Neural cell (in vitro differentiated cells): Measurements from ENCODE around the gene RPS6KA5. TPM values are rescaled to one million over a fixed set of nuclear protein-coding genes. Genes with fewer than 3 reads are reported as not detected.

Source experiments
- H2AFZ ChIP-seq: fragments of 200-600, 300-800 bp; sonication (generic), shearing (Covaris generic); 2 replicates; pipeline ENCODE4 v1.6.0; 2014; ENCODE audit warnings: low read depth, mild to moderate bottlenecking, antibody characterized with exemption, low read length, moderate library complexity
- H3F3A ChIP-seq: fragments of 200-600 bp; shearing (Covaris generic); 2 replicates; pipeline ENCODE4 v1.6.1; 2016; ENCODE audit warnings: mild to moderate bottlenecking, moderate library complexity, mixed read lengths, antibody characterized with exemption, low read length; ENCODE audit not compliant: insufficient read depth, poor library complexity, severe bottlenecking
- H3K27ac ChIP-seq: fragments of 200-600, 300-800 bp; sonication (generic), shearing (Covaris generic); 2 replicates; pipeline ENCODE4 v1.5.1; 2014; ENCODE audit warnings: mild to moderate bottlenecking, low read length, moderate library complexity
- H3K27me3 ChIP-seq: fragments of 300-800, 200-600 bp; sonication (generic), shearing (Covaris generic); 2 replicates; pipeline ENCODE4 v1.6.0; 2014; ENCODE audit warnings: mild to moderate bottlenecking, low read depth, low read length, moderate library complexity; ENCODE audit not compliant: insufficient read depth
- H3K36me3 ChIP-seq: fragments of 300-800, 200-600 bp; sonication (generic), shearing (Covaris generic); 2 replicates; pipeline ENCODE4 v1.5.1; 2014; ENCODE audit warnings: mild to moderate bottlenecking, antibody characterized with exemption, low read length, moderate library complexity; ENCODE audit not compliant: insufficient read depth
- H3K4me2 ChIP-seq: fragments of 300-800, 200-600 bp; sonication (generic), shearing (Covaris generic); 2 replicates; pipeline ENCODE4 v1.6.0; 2014; ENCODE audit warnings: mild to moderate bottlenecking, low read length
- H3K4me3 ChIP-seq: fragments of 300-800, 200-600 bp; sonication (generic), shearing (Covaris generic); 2 replicates; pipeline ENCODE4 v1.5.1; 2014; ENCODE audit warnings: mild to moderate bottlenecking, low read length, moderate library complexity
- H3K79me2 ChIP-seq: fragments of 200-600 bp; shearing (Covaris generic); replicated peaks from 2 replicates; pipeline ENCODE4 v1.6.0; 2014; ENCODE audit warnings: mild to moderate bottlenecking, low read length, moderate library complexity; ENCODE audit not compliant: insufficient read depth
- H3K9ac ChIP-seq: fragments of 300-800, 200-600 bp; sonication (generic), shearing (Covaris generic); 2 replicates; pipeline ENCODE4 v1.6.1; 2016; ENCODE audit warnings: mild to moderate bottlenecking, low read length, mixed read lengths
- H3K9me2 ChIP-seq: fragments of 200-600 bp; shearing (Covaris generic); 2 replicates; pipeline ENCODE4 v1.6.1; 2016; ENCODE audit warnings: mild to moderate bottlenecking, low read length, mixed read lengths; ENCODE audit not compliant: insufficient read depth
- H3K9me3 ChIP-seq: fragments of 200-600, 300-800 bp; sonication (generic), shearing (Covaris generic); 2 replicates; pipeline ENCODE4 v1.6.1; 2016; ENCODE audit warnings: mild to moderate bottlenecking, mixed run types, low read length, moderate library complexity, mixed read lengths
- H4K20me1 ChIP-seq: fragments of 200-600 bp; shearing (Covaris generic); 2 replicates; pipeline ENCODE4 v1.6.1; 2016; ENCODE audit warnings: mild to moderate bottlenecking, mixed run types; ENCODE audit not compliant: insufficient read depth
- CTCF ChIP-seq: fragments of 450-650 bp; IDR thresholded peaks from 2 replicates; pipeline ENCODE4 v1.5.1; 2014; ENCODE audit warnings: antibody characterized with exemption, mild to moderate bottlenecking, moderate library complexity; ENCODE audit not compliant: poor library complexity, severe bottlenecking
- EP300 ChIP-seq: fragments of 450-650 bp; conservative IDR thresholded peaks from 2 replicates; pipeline ENCODE4 v1.6.1; 2014; ENCODE audit warnings: antibody characterized with exemption, mild to moderate bottlenecking, moderate library complexity; ENCODE audit not compliant: poor library complexity, severe bottlenecking
- EZH2 ChIP-seq: fragments of 200-600, 300-800 bp; shearing (Covaris generic), sonication (generic); IDR thresholded peaks from 2 replicates; pipeline ENCODE4 v1.6.1; 2014; ENCODE audit warnings: antibody characterized with exemption, low read length, borderline replicate concordance, mild to moderate bottlenecking; ENCODE audit not compliant: insufficient read depth, poor library complexity, severe bottlenecking
- MXI1 ChIP-seq: fragments of 450-650 bp; conservative IDR thresholded peaks from 2 replicates; pipeline ENCODE4 v1.6.1; 2014; ENCODE audit warnings: antibody characterized with exemption, mild to moderate bottlenecking; ENCODE audit not compliant: poor library complexity, severe bottlenecking
- POLR2AphosphoS5 ChIP-seq: IDR thresholded peaks from 2 replicates; pipeline ENCODE4 v1.6.1; 2012
- RAD21 ChIP-seq: fragments of 450-650 bp; conservative IDR thresholded peaks from 2 replicates; pipeline ENCODE4 v1.6.1; 2014; ENCODE audit warnings: antibody characterized with exemption, mild to moderate bottlenecking, moderate library complexity
- SMC3 ChIP-seq: fragments of 450-650 bp; conservative IDR thresholded peaks from 2 replicates; pipeline ENCODE4 v1.6.1; 2014; ENCODE audit warnings: antibody characterized with exemption, mild to moderate bottlenecking, moderate library complexity; ENCODE audit not compliant: poor library complexity
- TAF1 ChIP-seq: IDR thresholded peaks from 2 replicates; pipeline ENCODE4 v1.6.1; 2012; ENCODE audit warnings: low read depth
- polyA plus RNA-seq: library from polyadenylated mRNA; depleted of rRNA; stranded (reverse); fragments of >200 nt; gene quantifications from 2 replicates; pipeline ENCODE4 v1.2.3, GENCODE V29; 2014
- TF ChIP-seq, protein P1 (sequence below): IDR thresholded peaks from 2 replicates; pipeline ENCODE4 v1.6.1; 2012; ENCODE audit warnings: borderline replicate concordance

The RPS6KA5 gene
- polyA plus RNA-seq, 1 donor from 2014 or later = 6.3 TPM

GRCh38 chr14:90971687-90972086, 88.8 kb downstream of the RPS6KA5 start:
- H4K20me1 ChIP-seq = no peaks in the 10 kb centered on the region
- H3K27ac ChIP-seq = no peak overlapping the region
- no peaks in the 10 kb centered on the region for H3K36me3 ChIP-seq
- no peak overlapping the region for H3K4me3 ChIP-seq
- TF ChIP-seq SMC3 (no peak), EZH2 (no peak), RAD21 (no peak), MXI1 (no peak), CTCF (no peak), TAF1 (no peak), POLR2AphosphoS5 (no peak), EP300 (no peak)
- TF ChIP-seq, protein P1, sequence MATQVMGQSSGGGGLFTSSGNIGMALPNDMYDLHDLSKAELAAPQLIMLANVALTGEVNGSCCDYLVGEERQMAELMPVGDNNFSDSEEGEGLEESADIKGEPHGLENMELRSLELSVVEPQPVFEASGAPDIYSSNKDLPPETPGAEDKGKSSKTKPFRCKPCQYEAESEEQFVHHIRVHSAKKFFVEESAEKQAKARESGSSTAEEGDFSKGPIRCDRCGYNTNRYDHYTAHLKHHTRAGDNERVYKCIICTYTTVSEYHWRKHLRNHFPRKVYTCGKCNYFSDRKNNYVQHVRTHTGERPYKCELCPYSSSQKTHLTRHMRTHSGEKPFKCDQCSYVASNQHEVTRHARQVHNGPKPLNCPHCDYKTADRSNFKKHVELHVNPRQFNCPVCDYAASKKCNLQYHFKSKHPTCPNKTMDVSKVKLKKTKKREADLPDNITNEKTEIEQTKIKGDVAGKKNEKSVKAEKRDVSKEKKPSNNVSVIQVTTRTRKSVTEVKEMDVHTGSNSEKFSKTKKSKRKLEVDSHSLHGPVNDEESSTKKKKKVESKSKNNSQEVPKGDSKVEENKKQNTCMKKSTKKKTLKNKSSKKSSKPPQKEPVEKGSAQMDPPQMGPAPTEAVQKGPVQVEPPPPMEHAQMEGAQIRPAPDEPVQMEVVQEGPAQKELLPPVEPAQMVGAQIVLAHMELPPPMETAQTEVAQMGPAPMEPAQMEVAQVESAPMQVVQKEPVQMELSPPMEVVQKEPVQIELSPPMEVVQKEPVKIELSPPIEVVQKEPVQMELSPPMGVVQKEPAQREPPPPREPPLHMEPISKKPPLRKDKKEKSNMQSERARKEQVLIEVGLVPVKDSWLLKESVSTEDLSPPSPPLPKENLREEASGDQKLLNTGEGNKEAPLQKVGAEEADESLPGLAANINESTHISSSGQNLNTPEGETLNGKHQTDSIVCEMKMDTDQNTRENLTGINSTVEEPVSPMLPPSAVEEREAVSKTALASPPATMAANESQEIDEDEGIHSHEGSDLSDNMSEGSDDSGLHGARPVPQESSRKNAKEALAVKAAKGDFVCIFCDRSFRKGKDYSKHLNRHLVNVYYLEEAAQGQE = no peak
- H3K4me2 ChIP-seq = no peak overlapping the region
- H3F3A ChIP-seq = no peaks in the 10 kb centered on the region
- no peak overlapping the region for H3K9ac ChIP-seq
- no peaks in the 10 kb centered on the region for H3K79me2 ChIP-seq
- no peaks in the 10 kb centered on the region for H3K9me2 ChIP-seq
- H3K27me3 ChIP-seq = no peaks in the 10 kb centered on the region
- H2AFZ ChIP-seq = no peak overlapping the region
- H3K9me3 ChIP-seq = no peaks in the 10 kb centered on the region

DNA sequence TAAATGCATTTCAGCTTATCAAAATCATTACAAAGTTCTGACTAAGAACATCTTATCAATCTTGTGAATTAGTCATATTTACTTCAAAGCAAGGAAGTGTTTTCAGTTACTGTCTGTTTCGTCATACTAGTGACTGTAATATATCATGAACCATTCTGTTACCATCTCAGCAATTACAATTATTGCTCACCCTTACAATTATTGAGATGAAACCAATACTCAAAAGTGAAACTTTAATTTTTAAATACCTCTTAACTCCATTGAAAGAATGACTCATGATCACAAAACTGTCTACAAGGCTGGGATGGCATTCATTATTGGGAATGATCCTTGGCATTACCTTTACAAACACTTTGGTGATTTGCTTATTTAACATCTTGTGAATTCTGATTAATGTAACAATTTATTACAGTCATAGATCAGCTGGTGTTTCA, 90.3 kb downstream of the RPS6KA5 start:
- no peaks in the 10 kb centered on the region for H3F3A ChIP-seq
- H3K9me3 ChIP-seq = no peaks in the 10 kb centered on the region
- H3K79me2 ChIP-seq = no peaks in the 10 kb centered on the region
- H3K36me3 ChIP-seq = no peaks in the 10 kb centered on the region
- TF ChIP-seq MXI1 (no peak), RAD21 (no peak), TAF1 (no peak), SMC3 (no peak), EZH2 (no peak), CTCF (no peak), POLR2AphosphoS5 (no peak), EP300 (no peak)
- TF ChIP-seq, protein P1 = no peak
- no peaks in the 10 kb centered on the region for H4K20me1 ChIP-seq
- H3K9me2 ChIP-seq = no peaks in the 10 kb centered on the region
- no peak overlapping the region for H3K9ac ChIP-seq
- no peak overlapping the region for H2AFZ ChIP-seq
- H3K27ac ChIP-seq = no peak overlapping the region
- no peak overlapping the region for H3K4me2 ChIP-seq
- no peaks in the 10 kb centered on the region for H3K27me3 ChIP-seq
- H3K4me3 ChIP-seq = no peak overlapping the region
